H9 (cell line): Measurements from ENCODE around the gene ADO. TPM values are rescaled to one million over a fixed set of nuclear protein-coding genes. Genes with fewer than 3 reads are reported as not detected.
A peak's percentile ranks its signal among the peaks of the same experiment; 100 is the strongest.

Experiments used
- DNase-seq: peaks from one replicate; pipeline ENCODE4 v3.0.0-alpha.2; 2017
- H2AFZ ChIP-seq: one replicate; pipeline ENCODE4 v1.6.1; 2013; ENCODE audit warnings: mild to moderate bottlenecking, low read length, control low read depth, moderate library complexity
- H2AK5ac ChIP-seq: 2 replicates; pipeline ENCODE4 v1.6.1; 2013; ENCODE audit warnings: low read length, control low read depth, mixed read lengths; ENCODE audit not compliant: insufficient read length
- H2BK120ac ChIP-seq: one replicate; pipeline ENCODE4 v1.6.1; 2013; ENCODE audit warnings: low read depth, mild to moderate bottlenecking, low read length, control low read depth, inconsistent platforms; ENCODE audit not compliant: poor library complexity, severe bottlenecking
- H2BK12ac ChIP-seq: 2 replicates; pipeline ENCODE4 v1.6.1; 2013; ENCODE audit warnings: low read length, control low read depth, mixed read lengths, low read depth; ENCODE audit not compliant: insufficient read length
- H2BK15ac ChIP-seq: 2 replicates; pipeline ENCODE4 v1.6.1; 2013; ENCODE audit warnings: low read depth, low read length, control low read depth
- H2BK20ac ChIP-seq: one replicate; pipeline ENCODE4 v1.6.1; 2013; ENCODE audit warnings: low read depth, mild to moderate bottlenecking, low read length, control low read depth, inconsistent platforms; ENCODE audit not compliant: poor library complexity, severe bottlenecking
- H2BK5ac ChIP-seq: 2 replicates; pipeline ENCODE4 v1.6.1; 2013; ENCODE audit warnings: low read length, control low read depth, mixed read lengths; ENCODE audit not compliant: insufficient read length
- H3K14ac ChIP-seq: 2 replicates; pipeline ENCODE4 v1.6.1; 2013; ENCODE audit warnings: low read length, control low read depth; ENCODE audit not compliant: insufficient read depth
- H3K18ac ChIP-seq: 2 replicates; pipeline ENCODE4 v1.6.1; 2013; ENCODE audit warnings: low read depth, mild to moderate bottlenecking, mixed read lengths, low read length, control low read depth; ENCODE audit not compliant: insufficient read length
- H3K23ac ChIP-seq: 2 replicates; pipeline ENCODE4 v1.6.1; 2013; ENCODE audit warnings: low read length, control low read depth, mixed read lengths, low read depth; ENCODE audit not compliant: insufficient read length
- H3K23me2 ChIP-seq: 2 replicates; pipeline ENCODE4 v1.6.1; 2013; ENCODE audit warnings: low read depth, mild to moderate bottlenecking, mixed read lengths, low read length, control low read depth; ENCODE audit not compliant: insufficient read length, poor library complexity, severe bottlenecking
- H3K27ac ChIP-seq: 2 replicates; pipeline ENCODE4 v1.5.1; 2013; ENCODE audit warnings: low read length, control low read depth, mixed read lengths, low read depth; ENCODE audit not compliant: insufficient read length
- H3K27me3 ChIP-seq: 2 replicates; pipeline ENCODE4 v1.6.1; 2013; ENCODE audit warnings: low read length, control low read depth, inconsistent platforms; ENCODE audit not compliant: insufficient read depth
- H3K4ac ChIP-seq: 2 replicates; pipeline ENCODE4 v1.6.1; 2013; ENCODE audit warnings: low read depth, mild to moderate bottlenecking, control low read depth, inconsistent platforms, low read length, moderate library complexity
- H3K4me1 ChIP-seq: 2 replicates; pipeline ENCODE4 v1.6.1; 2013; ENCODE audit warnings: low read length, control low read depth, inconsistent platforms; ENCODE audit not compliant: insufficient read depth
- H3K4me2 ChIP-seq: 2 replicates; pipeline ENCODE4 v1.6.1; 2013; ENCODE audit warnings: low read length, control low read depth, mixed read lengths; ENCODE audit not compliant: insufficient read length, insufficient read depth
- H3K56ac ChIP-seq: 2 replicates; pipeline ENCODE4 v1.6.1; 2013; ENCODE audit warnings: low read depth, mild to moderate bottlenecking, mixed read lengths, low read length, control low read depth; ENCODE audit not compliant: insufficient read length
- H3K79me1 ChIP-seq: 2 replicates; pipeline ENCODE4 v1.6.1; 2013; ENCODE audit warnings: low read depth, mild to moderate bottlenecking, moderate library complexity, low read length, control low read depth, inconsistent platforms; ENCODE audit not compliant: insufficient read depth, poor library complexity, severe bottlenecking
- H3K79me2 ChIP-seq: 2 replicates; pipeline ENCODE4 v1.6.1; 2013; ENCODE audit warnings: low read length, control low read depth, inconsistent platforms; ENCODE audit not compliant: insufficient read depth
- H3K9ac ChIP-seq: 2 replicates; pipeline ENCODE4 v1.6.1; 2013; ENCODE audit warnings: low read length, control low read depth, mixed read lengths; ENCODE audit not compliant: insufficient read length; ENCODE audit errors: extremely low read depth
- H3K9me3 ChIP-seq: one replicate; pipeline ENCODE4 v1.6.1; 2013; ENCODE audit warnings: low read depth, low read length, inconsistent platforms; ENCODE audit not compliant: control insufficient read depth
- H3T11ph ChIP-seq: one replicate; pipeline ENCODE4 v1.6.1; 2013; ENCODE audit warnings: mild to moderate bottlenecking, low read length, control low read depth, inconsistent platforms
- H4K20me1 ChIP-seq: one replicate; pipeline ENCODE4 v1.6.1; 2013; ENCODE audit not compliant: control insufficient read depth, insufficient read length, insufficient read depth
- H4K5ac ChIP-seq: 2 replicates; pipeline ENCODE4 v1.6.1; 2013; ENCODE audit warnings: low read depth, mild to moderate bottlenecking, mixed read lengths, low read length, control low read depth; ENCODE audit not compliant: insufficient read length
- H4K8ac ChIP-seq: replicated peaks from 2 replicates; pipeline ENCODE4 v1.6.1; 2013; ENCODE audit warnings: low read length, control low read depth, mixed read lengths, low read depth; ENCODE audit not compliant: insufficient read length
- H4K91ac ChIP-seq: 2 replicates; pipeline ENCODE4 v1.6.1; 2013; ENCODE audit warnings: low read depth, mild to moderate bottlenecking, moderate library complexity, mixed read lengths, low read length, control low read depth; ENCODE audit not compliant: insufficient read length
- H3K27ac Mint-ChIP-seq, 3 experiments: 2 replicates in 2 of 3; 3 replicates in 1 of 3; pipeline ENCODE4 v1.8.0; 2020 to 2021; ENCODE audit warnings: mixed read lengths in 3 of 3, mild to moderate bottlenecking in 1 of 3, moderate library complexity in 1 of 3
- H3K27me3 Mint-ChIP-seq: 2 replicates; pipeline ENCODE4 v1.8.0; 2021; ENCODE audit warnings: low read depth, mild to moderate bottlenecking, moderate library complexity, mixed read lengths
- H3K36me3 Mint-ChIP-seq, 3 experiments: 2 replicates in 2 of 3; 3 replicates in 1 of 3; pipeline ENCODE4 v1.8.0; 2020 to 2021; ENCODE audit warnings: low read depth in 3 of 3, mixed read lengths in 3 of 3; ENCODE audit not compliant: insufficient read depth in 1 of 3
- H3K4me1 Mint-ChIP-seq, 2 experiments: 2 replicates each; pipeline ENCODE4 v1.8.0; 2020; ENCODE audit warnings: mixed read lengths in 2 of 2
- H3K4me3 Mint-ChIP-seq, 2 experiments: 2 replicates in 1 of 2; 3 replicates in 1 of 2; pipeline ENCODE4 v1.8.0; 2020 to 2021; ENCODE audit warnings: mild to moderate bottlenecking in 2 of 2, mixed read lengths in 2 of 2, moderate library complexity in 1 of 2
- H3K9me3 Mint-ChIP-seq, 2 experiments: 2 replicates in 1 of 2; 3 replicates in 1 of 2; pipeline ENCODE4 v1.8.0; 2020; ENCODE audit warnings: mild to moderate bottlenecking in 2 of 2, mixed read lengths in 2 of 2, moderate library complexity in 1 of 2
- WGBS: extraction: QIAGEN DNeasy Blood & Tissue Kit; methylation state at CpG from one replicate; pipeline ENCODE4 v1.1.7; 2013; ENCODE audit warnings: missing lambda C conversion rate, low lambda C conversion rate, mixed read lengths; ENCODE audit not compliant: insufficient read length; ENCODE audit errors: extremely low coverage; 5-methylcytosine and 5-hydroxymethylcytosine counted together
- long read RNA-seq: library from polyadenylated mRNA; unstranded; transcript quantifications from one replicate; pipeline ENCODE4 v2.0.0, GENCODE V29; 2020
- total RNA-seq: library from RNA; stranded (reverse); gene quantifications from 2 replicates; pipeline ENCODE4 v1.2.1, GENCODE V29; 2021
- TF ChIP-seq, protein P1 (sequence below): fragments of 200-600 bp; sonication (generic); conservative IDR thresholded peaks from 3 replicates; pipeline ENCODE4 v1.8.0; 2021; ENCODE audit warnings: antibody characterized with exemption, mild to moderate bottlenecking

The ADO gene
- total RNA-seq, result 30.5 and 31.6 TPM in 2 replicates
- long read RNA-seq, transcript ADO-201 (1 exons, 3,627 nt), result major isoform, 6 of 6 reads
- long read RNA-seq, partial matches to known transcripts, result 0 of 6 reads
- long read RNA-seq, other reads (novel, unspliced or antisense), result 0 of 6 reads

DNA sequence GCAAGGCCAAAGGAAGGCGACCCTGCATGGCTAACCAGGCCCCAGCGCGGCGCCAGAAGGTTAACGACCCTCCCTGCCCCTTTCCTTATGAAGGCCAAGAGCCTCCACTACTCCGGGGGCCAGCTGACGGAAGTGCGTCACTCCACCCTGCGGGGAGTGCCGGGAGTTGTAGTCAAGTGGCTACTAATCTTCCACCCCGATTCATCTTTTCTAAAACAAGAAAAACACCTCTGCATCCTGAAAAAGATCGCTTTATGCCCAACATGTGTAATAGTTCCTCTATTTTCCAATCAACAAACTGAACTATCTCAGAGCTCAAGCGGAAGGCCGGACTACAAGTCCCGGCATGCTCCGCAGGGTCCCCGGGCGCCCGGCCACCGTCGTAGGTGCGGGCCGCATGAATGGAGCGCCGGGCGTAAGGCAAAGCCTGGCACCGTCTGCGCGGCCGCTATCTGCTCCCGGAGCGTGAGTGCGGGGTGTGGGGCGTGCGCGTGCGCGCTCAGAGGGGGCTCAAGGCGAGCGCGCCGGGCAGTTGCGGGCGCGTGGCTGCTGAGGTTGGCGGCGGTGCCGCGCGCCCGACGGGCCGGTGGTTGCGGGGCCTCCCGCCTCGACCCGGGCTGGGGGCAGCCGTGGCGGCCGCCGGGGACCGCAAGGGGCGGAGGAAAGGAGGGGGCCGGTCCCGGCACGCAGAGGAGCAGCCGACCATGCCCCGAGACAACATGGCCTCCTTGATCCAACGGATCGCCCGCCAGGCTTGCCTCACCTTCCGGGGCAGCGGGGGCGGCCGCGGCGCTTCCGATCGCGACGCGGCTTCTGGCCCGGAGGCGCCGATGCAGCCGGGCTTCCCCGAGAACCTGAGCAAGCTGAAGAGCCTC is at the start of gene ADO:
TSS of gene ADO (plus strand) at position 365 of the 875 bp plus-strand sequence. CDS start at position 705, 340 bp downstream.
- Histone ChIP-seq H3K56ac (no peak within 1 kb of the TSS), H2AK5ac (no peak within 1 kb of the TSS), H3T11ph (no peak within 1 kb of the TSS), H4K91ac (no peak within 1 kb of the TSS), H3K23ac (no peak within 1 kb of the TSS), H3K23me2 (peaks cover 9% of the 10 kb centered on the region), H2BK15ac (no peak within 1 kb of the TSS), H3K4me1 (peaks cover 2% of the 10 kb centered on the region; the same call in 1 of the 2 replicates), H3K4ac (no peak within 1 kb of the TSS), H2BK20ac (no peak within 1 kb of the TSS), H2AFZ (no peak within 1 kb of the TSS), H4K20me1 (no peaks in the 10 kb centered on the region), H3K14ac (peak within 1 kb of the TSS; percentile 98), H3K18ac (peak within 1 kb of the TSS; percentile 96), H2BK12ac (no peak within 1 kb of the TSS), H2BK120ac (no peak within 1 kb of the TSS), H3K4me2 (peak within 1 kb of the TSS; percentile 56), H3K9ac (peak within 1 kb of the TSS; percentile 66), H3K9me3 (no peaks in the 10 kb centered on the region), H4K8ac (no peak within 1 kb of the TSS), H2BK5ac (no peak within 1 kb of the TSS), H3K79me1 (no peaks in the 10 kb centered on the region), H4K5ac (no peak within 1 kb of the TSS), H3K27me3 (no peaks in the 10 kb centered on the region), H3K27ac (peak within 1 kb of the TSS; percentile 16), H3K79me2 (peaks cover 5% of the 10 kb centered on the region; the same call in 1 of the 2 replicates)
- Mint-ChIP-seq H3K4me1 (peaks cover 42 to 53% of the 10 kb centered on the region in 2 experiments), H3K4me3 (peak within 1 kb of the TSS; percentile 90 to 95), H3K27ac (peak within 1 kb of the TSS; percentile 97 to 100 (median 99)), H3K9me3 (no peaks in the 10 kb centered on the region), H3K27me3 (no peaks in the 10 kb centered on the region), H3K36me3 (peaks cover 0 to 6% (median 6%) of the 10 kb centered on the region in 3 experiments; a peak in 4 of 7 replicates)
- TF ChIP-seq, protein P1, sequence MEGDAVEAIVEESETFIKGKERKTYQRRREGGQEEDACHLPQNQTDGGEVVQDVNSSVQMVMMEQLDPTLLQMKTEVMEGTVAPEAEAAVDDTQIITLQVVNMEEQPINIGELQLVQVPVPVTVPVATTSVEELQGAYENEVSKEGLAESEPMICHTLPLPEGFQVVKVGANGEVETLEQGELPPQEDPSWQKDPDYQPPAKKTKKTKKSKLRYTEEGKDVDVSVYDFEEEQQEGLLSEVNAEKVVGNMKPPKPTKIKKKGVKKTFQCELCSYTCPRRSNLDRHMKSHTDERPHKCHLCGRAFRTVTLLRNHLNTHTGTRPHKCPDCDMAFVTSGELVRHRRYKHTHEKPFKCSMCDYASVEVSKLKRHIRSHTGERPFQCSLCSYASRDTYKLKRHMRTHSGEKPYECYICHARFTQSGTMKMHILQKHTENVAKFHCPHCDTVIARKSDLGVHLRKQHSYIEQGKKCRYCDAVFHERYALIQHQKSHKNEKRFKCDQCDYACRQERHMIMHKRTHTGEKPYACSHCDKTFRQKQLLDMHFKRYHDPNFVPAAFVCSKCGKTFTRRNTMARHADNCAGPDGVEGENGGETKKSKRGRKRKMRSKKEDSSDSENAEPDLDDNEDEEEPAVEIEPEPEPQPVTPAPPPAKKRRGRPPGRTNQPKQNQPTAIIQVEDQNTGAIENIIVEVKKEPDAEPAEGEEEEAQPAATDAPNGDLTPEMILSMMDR, result no peak
- peak; percentile 88 for DNase-seq
- whole genome bisulfite sequencing, result no CpG with 5 or more reads among the region's 87 CpGs
